NCI-H187 treated with DMSO at 0.1 percent for 48 hours (cell line): Measurements from ENCODE around the gene ATP8B3.
"Not testable (repeated sequence)": the region's sequence is repeated elsewhere in the genome, so short reads cannot be mapped to it uniquely, and the experiment has no call there.

Experiments
- DNase-seq: peaks from one replicate; lab custom pipeline; 2025; lab: John Stamatoyannopoulos, UW

ATP8B3 gene

DNA sequence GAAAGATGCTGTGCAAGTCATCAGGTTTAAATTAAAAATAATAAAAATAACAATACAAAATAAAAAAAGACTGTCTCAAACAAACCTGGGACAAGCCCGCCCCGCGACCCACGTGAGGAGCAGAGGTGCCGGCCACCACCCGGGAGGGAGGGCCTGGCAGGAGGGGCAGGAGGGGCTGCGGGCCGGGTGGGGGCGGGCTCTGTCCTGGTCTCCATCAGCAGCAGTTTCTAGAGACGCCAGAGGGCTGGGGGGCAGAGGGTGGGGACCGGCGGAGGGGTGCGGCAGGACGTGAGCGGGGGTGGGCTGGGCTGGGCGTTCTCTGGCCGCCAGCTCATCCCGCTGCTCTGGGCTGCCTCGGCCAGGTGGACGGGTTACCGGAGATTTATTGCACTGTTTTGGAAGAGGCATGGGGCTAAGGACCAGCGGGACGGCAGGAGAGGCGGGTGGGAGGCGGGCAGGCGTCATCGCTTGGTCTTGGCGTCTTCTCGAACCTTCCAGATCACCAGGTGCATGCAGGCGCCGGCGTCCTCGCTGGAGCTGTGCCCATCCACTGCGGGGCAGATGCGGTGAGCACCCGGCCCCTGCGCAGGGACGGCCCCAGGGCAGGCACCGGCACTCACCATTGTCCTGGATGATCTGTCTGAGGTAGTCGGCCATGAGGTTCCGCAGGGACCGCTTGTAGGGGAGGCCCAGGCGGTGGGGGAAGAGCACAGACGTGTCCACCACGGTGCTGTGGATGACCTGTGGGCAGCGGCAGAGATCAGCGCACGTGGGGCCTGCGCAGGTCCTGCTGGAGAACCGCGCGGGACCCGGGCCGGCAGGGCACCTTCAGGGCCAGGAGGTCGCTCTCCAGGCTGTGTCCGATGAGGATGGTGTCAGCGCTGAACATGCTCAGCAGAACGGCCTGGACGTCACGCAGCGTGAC is 3.8 kb upstream of the ATP8B3 start:
- no peak for DNase-seq

- DNase-seq = no peak
Observed at GRCh38 chr19:1814833-1815604, 2.9 kb upstream of the ATP8B3 start.

DNA sequence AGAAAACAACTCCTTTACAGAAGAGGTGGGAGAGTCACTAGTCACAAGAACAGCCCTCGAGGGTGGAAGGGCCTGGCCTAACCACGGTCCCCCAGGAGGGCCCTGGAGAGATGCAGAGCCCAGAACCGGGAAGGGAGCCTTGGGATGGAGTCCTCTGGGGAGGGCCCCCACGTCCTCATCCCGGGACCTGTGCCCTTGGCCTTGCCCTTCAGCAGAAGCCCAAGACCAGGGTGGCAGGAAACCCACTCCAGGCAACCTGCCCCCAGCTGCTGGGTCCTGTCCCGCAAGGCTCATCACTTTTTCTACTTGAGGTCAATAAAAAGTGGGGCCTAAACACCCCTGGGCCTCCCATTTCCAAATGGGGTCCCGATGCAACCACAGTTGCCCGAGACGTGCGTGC is 2.3 kb upstream of the ATP8B3 start:
- DNase-seq = no peak

DNA sequence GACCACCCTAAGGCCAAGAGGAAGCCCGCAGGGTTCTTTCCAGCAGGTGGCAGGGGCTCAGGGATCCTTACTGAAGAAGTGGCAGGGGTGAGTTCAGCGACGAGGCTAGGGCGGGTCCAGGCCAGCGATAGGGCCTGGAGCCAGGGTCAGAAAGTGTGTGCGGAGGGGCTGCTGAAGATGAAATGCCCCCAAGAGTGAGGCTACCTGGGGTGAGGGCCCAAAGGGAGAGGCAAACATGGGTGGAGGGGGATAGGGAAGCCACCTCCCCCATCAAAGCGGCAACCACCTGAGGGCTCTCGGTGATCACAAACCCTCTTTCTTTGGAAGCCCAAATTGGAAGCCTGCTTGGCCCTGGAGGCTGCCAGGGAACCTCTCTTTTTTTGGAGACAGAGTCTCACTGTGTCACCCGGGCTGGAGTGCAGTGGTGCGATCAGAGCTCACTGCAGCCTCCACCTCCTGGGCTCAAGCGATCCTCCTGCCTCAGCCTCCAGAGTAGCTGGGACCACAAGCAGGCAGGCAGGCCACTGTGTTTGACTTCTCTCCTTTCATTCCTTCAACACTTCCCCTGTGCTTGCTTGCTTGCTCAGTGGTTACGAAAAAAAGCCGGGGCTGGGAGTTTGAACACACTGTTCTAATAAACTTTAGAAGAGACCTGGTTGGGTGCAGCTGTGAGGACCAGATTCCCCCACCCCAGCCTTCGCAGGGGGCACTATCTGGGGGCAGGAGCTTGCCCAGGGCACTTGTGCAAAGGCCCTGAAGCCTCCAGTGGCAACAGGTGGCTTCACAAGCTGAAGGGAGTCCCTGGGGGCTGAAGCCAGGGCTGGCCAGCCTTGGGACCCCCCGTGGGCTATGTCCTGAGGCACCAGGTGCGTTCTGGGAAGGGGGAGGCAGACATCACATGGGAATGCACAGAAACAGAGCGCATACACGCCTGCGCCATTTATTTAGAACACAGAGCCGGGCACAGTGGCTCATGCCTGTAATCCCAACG is 1.4 kb upstream of the ATP8B3 start:
- DNase-seq = no peak

- peak; percentile 56 for DNase-seq
Observed at GRCh38 chr19:1812426-1813191, 533 bp upstream of the ATP8B3 start.

DNA sequence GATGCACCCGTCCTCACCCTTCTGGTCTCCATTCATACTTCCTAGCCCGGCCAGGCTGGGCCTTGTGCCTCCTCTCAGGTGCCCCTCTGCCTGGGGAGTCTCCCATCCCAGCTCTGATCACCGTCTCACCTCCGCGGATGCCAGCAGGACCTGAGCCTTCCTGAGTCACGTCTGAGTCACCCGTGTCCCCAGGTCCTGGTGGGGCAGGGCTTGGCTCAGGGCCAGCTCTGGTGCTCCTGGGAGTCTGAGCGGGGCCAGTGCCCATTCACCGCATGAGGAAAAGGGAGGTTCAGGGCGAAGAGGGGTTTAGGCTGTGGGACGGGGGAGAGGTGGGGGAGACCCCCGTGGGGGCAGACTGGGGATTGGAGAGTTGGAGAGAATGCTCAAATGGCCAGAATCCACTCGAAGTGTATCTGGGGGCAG is 593 bp downstream of the ATP8B3 start:
- DNase-seq = no peak

- DNase-seq = no peak
Observed at GRCh38 chr19:1810439-1811160, 1.5 kb downstream of the ATP8B3 start.

- no peak for DNase-seq
Observed at GRCh38 chr19:1809678-1810077, 2.4 kb downstream of the ATP8B3 start.

DNA sequence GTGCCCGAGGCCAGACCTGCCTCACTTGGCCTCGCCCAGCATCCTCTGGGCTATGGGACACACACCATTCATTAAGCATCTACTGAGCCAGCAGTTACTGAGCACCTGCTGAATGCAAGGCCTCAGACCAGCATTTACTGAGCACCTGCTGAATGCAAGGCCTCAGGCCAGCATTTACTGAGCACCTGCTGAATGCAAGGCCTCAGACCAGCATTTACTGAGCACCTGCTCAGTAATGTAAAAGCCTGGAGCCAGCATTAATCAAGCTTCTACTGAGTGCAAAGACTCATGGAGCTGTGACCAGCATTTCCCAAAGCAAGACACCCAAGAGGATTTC is 3.7 kb downstream of the ATP8B3 start:
- DNase-seq = no peak

DNA sequence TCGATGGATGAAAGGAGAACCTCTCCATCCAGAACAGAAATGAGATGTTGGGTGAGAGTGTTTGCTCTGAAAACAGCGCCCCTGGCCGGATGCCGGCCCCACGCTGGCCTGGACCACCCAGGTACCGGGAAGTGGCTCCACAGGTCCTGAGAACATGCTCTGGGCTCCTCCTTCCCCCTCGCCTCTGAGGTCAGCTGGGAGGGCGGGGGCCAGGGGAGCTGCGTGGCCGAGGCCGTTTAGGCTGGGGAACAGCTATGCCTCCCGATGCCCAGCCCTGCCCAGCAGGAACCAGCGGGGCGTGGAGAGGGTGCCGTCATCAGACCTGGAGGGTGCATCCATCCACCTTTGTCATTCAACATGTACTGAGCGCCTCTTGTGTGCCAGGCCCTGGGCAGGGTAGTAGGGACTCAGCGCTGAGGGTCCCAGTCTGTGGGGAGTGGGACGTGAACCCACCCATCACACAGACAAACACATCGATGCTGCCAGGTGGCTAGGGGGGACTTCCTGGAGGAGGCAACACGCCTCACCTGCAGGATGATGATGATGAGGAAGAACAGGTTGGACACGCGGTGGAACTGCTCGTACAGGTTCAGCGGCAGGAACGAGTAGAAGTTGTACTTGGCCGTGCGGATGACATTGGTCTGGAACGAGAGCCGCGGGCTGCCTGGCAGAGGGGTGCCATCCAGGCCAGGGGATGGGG is 4.2 kb downstream of the ATP8B3 start:
- no peak for DNase-seq

- no peak for DNase-seq
Observed at GRCh38 chr19:1807030-1807694, 4.9 kb downstream of the ATP8B3 start.

GRCh38 chr19:1806184-1807029 is 5.7 kb downstream of the ATP8B3 start:
- DNase-seq = no peak

- no peak for DNase-seq
Observed at GRCh38 chr19:1805401-1806183, 6.5 kb downstream of the ATP8B3 start.

GRCh38 chr19:1804858-1805257 is 7.2 kb downstream of the ATP8B3 start:
- no peak for DNase-seq

DNA sequence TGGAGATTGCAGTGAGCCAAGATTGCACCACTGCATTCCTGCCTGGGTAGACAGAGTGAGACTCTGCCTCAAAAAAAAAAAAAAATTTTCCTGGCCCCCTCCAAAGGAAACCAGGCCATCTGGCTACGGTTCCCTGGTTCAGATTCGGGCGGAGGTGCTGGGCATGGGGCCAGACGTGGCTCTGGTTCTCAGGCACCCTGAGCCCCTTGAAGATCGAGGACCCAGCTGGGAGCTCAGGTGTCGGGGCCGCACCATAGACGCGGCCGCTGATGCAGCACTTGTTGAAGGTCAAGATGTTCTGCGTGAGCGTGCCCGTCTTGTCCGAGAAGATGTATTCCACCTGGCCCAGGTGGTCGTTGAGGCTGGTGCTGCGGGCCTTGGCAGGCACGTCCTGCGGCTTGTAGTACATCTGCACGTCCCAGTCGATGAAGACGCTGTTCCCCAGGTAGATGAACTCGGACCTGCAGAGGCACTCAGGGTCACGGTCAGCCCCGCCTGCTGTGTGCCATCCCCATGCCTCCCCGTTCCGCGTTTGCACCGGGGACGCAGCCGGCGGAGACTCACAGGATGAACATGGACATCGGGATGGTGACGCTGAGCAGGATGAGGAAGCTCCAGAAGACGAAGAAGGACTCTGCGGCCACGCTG is 12.3 kb downstream of the ATP8B3 start:
- no peak for DNase-seq

DNA sequence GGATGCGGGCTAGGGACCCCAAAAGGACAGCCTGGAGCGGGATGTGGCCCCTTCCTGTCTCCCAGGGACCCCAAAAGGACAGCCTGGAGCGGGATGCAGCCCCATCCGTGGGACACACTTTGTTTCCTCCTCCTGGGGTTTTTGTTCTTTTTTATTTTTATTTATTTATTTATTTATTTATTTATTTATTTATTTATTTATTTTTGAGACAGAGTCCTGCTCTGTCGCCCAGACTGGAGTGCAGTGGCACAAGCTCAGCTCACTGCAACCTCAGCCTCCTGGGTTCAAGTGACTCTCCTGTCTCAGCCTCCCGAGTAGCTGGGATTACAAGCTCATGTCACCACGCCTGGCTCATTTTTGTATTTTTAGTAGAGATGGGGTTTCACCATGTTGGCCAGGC is 14.8 kb downstream of the ATP8B3 start:
- not testable (repeated sequence) for DNase-seq
